Tibial artery (tissue), 4 donors: ENCODE results near the gene ARRDC5.
"Not testable (repeated sequence)": the region's sequence is repeated elsewhere in the genome, so short reads cannot be mapped to it uniquely, and the experiment has no call there.

Experiments used
- DNase-seq, 2 donors: peaks; one replicate each; pipeline ENCODE4 v3.0.0-alpha.2; 2019
- H3K27ac ChIP-seq, 2 donors: fragments of 200-600 bp; sonication (generic) in 1 of 2; 1 replicate in 1 of 2; 2 replicates in 1 of 2; pipeline ENCODE4 v1.5.1; 2018 to 2019; ENCODE audit warnings: mild to moderate bottlenecking in 1 of 2
- H3K27me3 ChIP-seq, 2 donors: fragments of 200-600 bp; sonication (generic) in 1 of 2; one replicate each; pipeline versions ENCODE4 v1.5.1 to v1.6.0; 2016 to 2019
- H3K36me3 ChIP-seq, 3 donors: fragments of 200-600 bp; sonication (generic) in 2 of 3; one replicate each; pipeline ENCODE4 v1.5.1; 2016 to 2019; ENCODE audit warnings: mild to moderate bottlenecking in 2 of 3
- H3K4me1 ChIP-seq, 4 donors: fragments of 200-600 bp; sonication (generic) in 2 of 4; 1 replicate in 3 of 4; 2 replicates in 1 of 4; pipeline ENCODE4 v1.5.1; 2016 to 2019
- H3K4me3 ChIP-seq, 2 donors: fragments of 200-600 bp; sonication (generic) in 1 of 2; 1 replicate in 1 of 2; 2 replicates in 1 of 2; pipeline ENCODE4 v1.5.1; 2018 to 2019; ENCODE audit warnings: mild to moderate bottlenecking in 2 of 2
- H3K9me3 ChIP-seq, 3 donors: fragments of 200-600 bp; sonication (generic) in 1 of 3; one replicate each; pipeline ENCODE4 v1.5.1; 2016 to 2019
- CTCF ChIP-seq, 2 experiments: fragments of 200-600 bp in 1 of 2; fragments of 450-650 bp in 1 of 2; IDR thresholded peaks; one replicate each; pipeline ENCODE4 v1.5.1; 2017 to 2019; ENCODE audit warnings: antibody characterized with exemption in 2 of 2, mild to moderate bottlenecking in 1 of 2, moderate library complexity in 1 of 2
- intact Hi-C: fragments of 100-400 bp; cut with DNase I; formaldehyde crosslinking; loops from one replicate; pipeline ENCODE4 v1.15.0; 2023; ENCODE audit warnings: low total_unique reads

ARRDC5 gene

DNA sequence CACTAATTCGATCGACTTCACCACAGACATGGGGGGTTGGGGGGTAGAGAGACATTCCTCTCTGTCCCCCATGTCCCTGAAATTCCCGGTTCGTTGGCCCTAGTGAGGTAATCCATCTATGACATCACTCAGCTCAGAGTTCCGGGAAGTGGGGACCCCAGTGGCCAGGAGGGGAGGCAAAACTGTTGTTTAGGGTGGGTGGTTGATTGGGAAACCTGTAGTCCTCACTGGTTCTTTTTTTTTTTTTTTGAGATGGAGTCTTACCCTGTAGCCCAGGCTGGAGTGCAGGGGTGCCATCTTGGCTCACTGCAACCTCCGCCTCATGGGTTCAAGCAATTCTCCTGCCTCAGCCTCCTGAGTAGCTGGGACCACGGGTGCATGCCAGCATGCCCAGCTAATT, at the start of gene ARRDC5:
TSS of gene ARRDC5 (minus strand) at position 101 of the 400 bp plus-strand sequence. CDS start at position 30, 71 bp downstream.
- no peak within 1 kb of the TSS for H3K4me3 ChIP-seq
- DNase-seq: no peak
- no peak within 1 kb of the TSS for H3K27ac ChIP-seq
- peaks cover 0 to 3% of the 10 kb centered on the region in 2 donors for H3K27me3 ChIP-seq
- intact Hi-C loops: no loop called here
- TF ChIP-seq CTCF (IDR thresholded peaks at IDR 0.05): no peak
- H3K36me3 ChIP-seq: no peaks in the 10 kb centered on the region
- no peaks in the 10 kb centered on the region for H3K9me3 ChIP-seq
- H3K4me1 ChIP-seq: no peaks in the 10 kb centered on the region

DNA sequence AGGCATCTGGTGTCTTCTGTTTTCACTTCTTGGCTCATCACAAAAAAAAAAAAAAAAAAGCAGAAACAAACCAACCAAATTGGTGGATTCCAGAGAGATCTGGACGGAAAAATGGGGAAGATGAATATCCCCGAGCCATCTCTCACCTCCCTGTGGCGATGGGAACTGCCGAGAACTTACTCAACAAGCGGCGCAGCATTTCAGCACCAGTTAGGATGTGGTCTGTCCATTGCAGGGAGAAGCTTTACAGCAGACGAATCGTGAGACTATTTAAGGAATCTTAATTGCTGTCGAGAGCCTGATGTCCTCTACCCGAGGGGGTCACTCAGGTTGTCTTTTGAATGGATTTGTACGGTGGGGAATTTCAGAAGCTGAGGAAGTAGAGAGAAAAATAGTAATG, 49.0 kb upstream of the ARRDC5 start:
- DNase-seq: no peak
- no peaks in the 10 kb centered on the region for H3K4me1 ChIP-seq
- intact Hi-C loops: no loop called here
- H3K27me3 ChIP-seq: no peaks in the 10 kb centered on the region
- H3K4me3 ChIP-seq: no peak overlapping the region
- no peaks in the 10 kb centered on the region for H3K9me3 ChIP-seq
- H3K27ac ChIP-seq: no peak overlapping the region
- H3K36me3 ChIP-seq: no peaks in the 10 kb centered on the region
- TF ChIP-seq CTCF (IDR thresholded peaks at IDR 0.05): no peak

DNA sequence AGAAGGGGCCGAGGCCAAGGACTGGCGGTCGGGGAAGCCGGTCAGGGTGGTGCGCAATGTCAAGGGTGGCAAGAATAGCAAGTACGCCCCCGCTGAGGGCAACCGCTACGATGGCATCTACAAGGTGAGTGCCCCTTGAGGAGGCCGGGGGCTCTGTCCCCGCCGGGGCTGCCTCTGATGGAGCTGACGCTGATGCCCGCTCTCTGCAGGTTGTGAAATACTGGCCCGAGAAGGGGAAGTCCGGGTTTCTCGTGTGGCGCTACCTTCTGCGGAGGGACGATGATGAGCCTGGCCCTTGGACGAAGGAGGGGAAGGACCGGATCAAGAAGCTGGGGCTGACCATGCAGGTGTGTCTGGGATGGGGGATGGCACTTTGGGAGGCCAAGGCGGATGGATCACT, 48.0 kb upstream of the ARRDC5 start:
- H3K27me3 ChIP-seq, DNase-seq, H3K36me3 ChIP-seq, H3K27ac ChIP-seq, H3K4me3 ChIP-seq, H3K9me3 ChIP-seq, H3K4me1 ChIP-seq, intact Hi-C loops: not testable (repeated sequence)

- H3K27ac ChIP-seq, H3K4me3 ChIP-seq, intact Hi-C loops, DNase-seq, H3K36me3 ChIP-seq, H3K4me1 ChIP-seq, H3K9me3 ChIP-seq, H3K27me3 ChIP-seq: not testable (repeated sequence)
These were observed 39.0 kb upstream of the ARRDC5 start for GRCh38 chr19:4941638-4942169.

GRCh38 chr19:4939466-4939865, 36.8 kb upstream of the ARRDC5 start:
- H3K27me3 ChIP-seq: no peaks in the 10 kb centered on the region
- intact Hi-C loops: no loop called here
- H3K4me1 ChIP-seq: no peaks in the 10 kb centered on the region
- no peak for TF ChIP-seq CTCF (IDR thresholded peaks at IDR 0.05)
- no peaks in the 10 kb centered on the region for H3K36me3 ChIP-seq
- H3K9me3 ChIP-seq: no peaks in the 10 kb centered on the region
- no peak for DNase-seq
- H3K4me3 ChIP-seq: no peak overlapping the region
- H3K27ac ChIP-seq: no peak overlapping the region

DNA sequence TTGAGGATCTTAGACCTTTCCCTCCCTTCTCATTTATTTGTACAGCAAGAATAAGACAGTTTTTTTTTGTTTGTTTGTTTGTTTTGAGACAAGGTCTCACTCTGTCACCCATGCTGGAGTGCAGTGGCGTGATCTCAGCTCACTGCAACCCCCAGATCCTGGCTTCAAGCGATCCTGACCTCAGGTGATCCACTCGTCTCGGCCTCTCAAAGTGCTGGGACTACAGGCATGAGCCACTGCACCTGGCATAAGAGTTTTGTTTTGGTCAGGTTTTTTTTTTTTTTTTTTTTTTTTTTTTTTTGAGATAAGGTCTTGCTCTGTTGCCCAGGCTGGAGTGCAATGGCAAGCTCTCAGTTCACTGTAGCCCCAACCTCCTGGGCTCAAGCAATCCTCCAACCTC, 35.8 kb upstream of the ARRDC5 start:
- H3K4me3 ChIP-seq, H3K27ac ChIP-seq, H3K9me3 ChIP-seq, intact Hi-C loops, DNase-seq, H3K4me1 ChIP-seq, H3K36me3 ChIP-seq, H3K27me3 ChIP-seq: not testable (repeated sequence)

DNA sequence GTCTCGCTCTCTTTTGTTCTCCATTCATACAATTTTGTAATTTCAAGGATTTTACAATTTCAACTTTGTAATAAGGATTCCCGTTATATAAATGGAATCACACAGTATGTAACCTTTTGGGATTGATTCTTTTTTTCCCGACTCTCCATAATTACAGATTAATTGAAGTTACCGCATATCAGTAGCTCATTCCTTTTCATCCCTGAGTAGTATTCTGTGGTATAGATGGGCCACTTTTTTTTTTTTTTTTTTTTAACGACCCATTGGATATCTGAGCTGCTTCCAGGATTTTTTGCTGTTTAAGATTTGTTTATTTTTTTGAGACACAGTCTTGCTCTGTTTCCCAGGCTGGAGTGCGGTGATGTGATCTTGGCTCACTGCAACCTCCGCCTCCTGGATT, 34.4 kb upstream of the ARRDC5 start:
- Histone ChIP-seq H3K36me3 (no peaks in the 10 kb centered on the region), H3K4me1 (no peaks in the 10 kb centered on the region), H3K9me3 (no peaks in the 10 kb centered on the region), H3K4me3 (no peak overlapping the region), H3K27me3 (no peaks in the 10 kb centered on the region), H3K27ac (no peak overlapping the region)
- no peak for TF ChIP-seq CTCF (IDR thresholded peaks at IDR 0.05)
- no peak for DNase-seq
- intact Hi-C loops: no loop called here
